ENCODE data around the gene ZNF282.
"Not testable (repeated sequence)": the region's sequence is repeated elsewhere in the genome, so short reads cannot be mapped to it uniquely, and the experiment has no call there.

Gene ZNF282

DNA sequence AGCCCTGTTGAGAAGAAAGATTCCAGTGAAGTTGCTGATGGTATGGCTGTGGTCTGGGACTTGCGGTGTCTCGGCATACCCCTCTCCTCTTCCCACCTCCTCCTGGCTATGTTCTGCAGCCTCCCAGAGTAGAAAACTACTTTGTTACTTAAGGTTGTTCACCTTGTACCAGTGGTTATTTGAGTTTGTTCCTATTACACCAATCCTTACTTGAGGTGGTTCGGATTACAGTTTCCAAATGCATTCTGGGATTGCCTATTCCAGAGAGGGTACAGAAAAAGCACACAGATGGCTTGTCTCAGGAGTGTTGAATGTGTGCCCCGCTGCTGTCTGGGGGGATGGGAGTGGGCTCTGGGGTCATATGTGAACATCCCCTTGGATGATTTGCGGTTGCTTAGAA is 59.8 kb downstream of the ZNF282 start:
- DNase-seq (ENCODE audit: low read depth, low spot score): no peak

DNA sequence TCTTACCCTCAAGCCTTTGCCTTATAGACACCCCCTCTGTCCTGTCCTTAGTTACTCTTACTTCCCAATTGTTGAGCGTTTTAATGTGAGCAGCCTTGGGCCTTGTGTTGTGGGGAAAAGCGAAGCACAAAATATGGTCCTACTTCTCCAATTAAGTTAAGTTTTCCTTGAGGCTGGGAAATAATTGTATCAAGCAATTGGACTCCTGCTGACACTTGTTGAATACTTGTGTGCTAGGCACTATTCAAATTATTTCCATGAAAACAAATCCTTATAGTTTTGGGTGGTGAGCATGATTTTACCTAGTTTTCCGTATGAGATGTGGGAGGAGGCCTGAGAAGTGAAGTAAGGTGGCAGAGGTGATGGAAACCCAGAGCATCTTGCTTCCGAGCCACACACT is 61.2 kb downstream of the ZNF282 start:
- no peak for DNase-seq (ENCODE audit: low read depth, low spot score)

- DNase-seq (ENCODE audit: low read depth, low spot score): no peak
These were observed 61.8 kb downstream of the ZNF282 start for GRCh38 chr7:149257146-149257545.

- DNase-seq (ENCODE audit: low read depth, low spot score): no peak
These were observed 66.0 kb downstream of the ZNF282 start for GRCh38 chr7:149261316-149261828.

DNA sequence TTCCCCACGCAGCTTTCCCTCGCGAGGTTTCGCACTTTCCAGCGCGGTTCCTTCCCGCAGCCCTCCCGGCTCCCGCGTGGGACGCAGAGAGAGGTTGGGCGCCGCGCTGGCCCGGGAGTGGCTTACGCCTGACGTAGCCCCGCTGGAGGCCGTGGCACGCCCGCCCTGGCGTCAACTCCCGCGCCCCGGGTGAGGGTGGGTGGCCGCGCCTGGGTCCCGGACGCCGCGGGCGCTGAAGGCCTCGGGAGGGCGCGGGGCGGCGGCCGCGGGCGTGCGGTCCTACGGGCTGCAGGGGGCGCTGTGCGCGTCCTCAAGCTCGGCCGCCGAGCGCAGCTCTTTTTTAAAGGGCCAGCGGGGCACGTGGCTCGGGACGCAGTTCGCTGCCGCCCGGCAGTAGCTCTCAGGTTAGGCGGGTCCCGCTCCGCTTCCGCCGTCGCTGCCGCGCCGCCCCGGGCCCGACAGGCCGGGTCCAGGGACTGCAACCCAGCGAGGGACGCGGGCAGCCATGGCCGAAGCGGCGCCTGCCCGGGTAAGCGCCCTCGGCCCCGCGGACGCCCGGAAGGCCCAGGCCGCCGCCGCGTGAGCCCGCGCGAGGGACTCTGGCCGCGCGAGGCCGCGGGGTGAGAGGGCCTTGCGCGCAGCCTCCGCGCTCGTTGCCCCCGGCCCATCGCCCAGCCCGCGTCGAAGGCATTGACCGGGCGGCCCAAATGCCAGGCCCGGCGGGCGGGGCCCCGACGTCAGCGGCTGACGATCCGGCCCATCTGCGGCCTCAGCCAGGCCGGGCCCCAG is 66.7 kb downstream of the ZNF282 start, which contains the start of gene ZNF783:
ZNF783 (plus strand) TSS at position 368 of the 789 bp plus-strand sequence; CDS start at position 506, 138 bp downstream.
- peak; percentile 78 for DNase-seq (ENCODE audit: low read depth, low spot score)

DNA sequence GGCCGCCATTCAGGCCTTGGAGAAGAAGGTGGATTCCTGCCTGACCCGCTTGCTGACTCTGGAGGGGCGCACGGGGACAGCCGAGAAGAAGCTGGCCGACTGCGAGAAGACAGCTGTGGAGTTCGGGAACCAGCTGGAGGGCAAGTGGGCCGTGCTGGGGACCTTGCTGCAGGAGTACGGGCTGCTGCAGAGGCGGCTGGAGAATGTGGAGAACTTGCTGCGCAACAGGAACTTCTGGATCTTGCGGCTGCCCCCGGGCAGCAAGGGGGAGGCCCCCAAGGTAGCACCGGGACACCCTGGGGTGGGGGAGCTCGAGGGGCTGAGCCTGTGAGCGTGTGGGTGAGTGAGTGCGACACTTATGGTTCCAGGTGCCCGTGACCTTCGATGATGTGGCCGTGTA is 71.1 kb downstream of the ZNF282 start:
- no peak for DNase-seq (ENCODE audit: low read depth, low spot score)

- DNase-seq (ENCODE audit: low read depth, low spot score): no peak
These were observed 72.4 kb downstream of the ZNF282 start for GRCh38 chr7:149267733-149268132.

- DNase-seq (ENCODE audit: low read depth, low spot score): not testable (repeated sequence)
These were observed 79.1 kb downstream of the ZNF282 start for GRCh38 chr7:149274424-149274823.
